Esophagus muscularis mucosa (tissue), 3 donors: ENCODE results near the gene DCLK3.

ENCODE experiments used
- POLR2A ChIP-seq: fragments of 450-650 bp; IDR thresholded peaks from one replicate; pipeline ENCODE4 v1.6.1; 2017; ENCODE audit warnings: antibody characterized with exemption, moderate library complexity, mild to moderate bottlenecking, low read depth
- TF ChIP-seq, protein P1 (sequence below), 3 experiments: fragments of 200-600 bp in 2 of 3; fragments of 450-650 bp in 1 of 3; sonication (generic) in 2 of 3; IDR thresholded peaks; one replicate each; pipeline ENCODE4 v1.5.1; 2017 to 2019; ENCODE audit warnings: antibody characterized with exemption in 3 of 3, mild to moderate bottlenecking in 2 of 3, moderate library complexity in 1 of 3

- no peak for TF ChIP-seq POLR2A
- TF ChIP-seq, protein P1, sequence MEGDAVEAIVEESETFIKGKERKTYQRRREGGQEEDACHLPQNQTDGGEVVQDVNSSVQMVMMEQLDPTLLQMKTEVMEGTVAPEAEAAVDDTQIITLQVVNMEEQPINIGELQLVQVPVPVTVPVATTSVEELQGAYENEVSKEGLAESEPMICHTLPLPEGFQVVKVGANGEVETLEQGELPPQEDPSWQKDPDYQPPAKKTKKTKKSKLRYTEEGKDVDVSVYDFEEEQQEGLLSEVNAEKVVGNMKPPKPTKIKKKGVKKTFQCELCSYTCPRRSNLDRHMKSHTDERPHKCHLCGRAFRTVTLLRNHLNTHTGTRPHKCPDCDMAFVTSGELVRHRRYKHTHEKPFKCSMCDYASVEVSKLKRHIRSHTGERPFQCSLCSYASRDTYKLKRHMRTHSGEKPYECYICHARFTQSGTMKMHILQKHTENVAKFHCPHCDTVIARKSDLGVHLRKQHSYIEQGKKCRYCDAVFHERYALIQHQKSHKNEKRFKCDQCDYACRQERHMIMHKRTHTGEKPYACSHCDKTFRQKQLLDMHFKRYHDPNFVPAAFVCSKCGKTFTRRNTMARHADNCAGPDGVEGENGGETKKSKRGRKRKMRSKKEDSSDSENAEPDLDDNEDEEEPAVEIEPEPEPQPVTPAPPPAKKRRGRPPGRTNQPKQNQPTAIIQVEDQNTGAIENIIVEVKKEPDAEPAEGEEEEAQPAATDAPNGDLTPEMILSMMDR (IDR thresholded peaks at IDR 0.05), result no peak
Measured at GRCh38 chr3:36800533-36801116, 36.3 kb upstream of the DCLK3 start.
